HG03432 (cell line): Measurements from ENCODE around the gene TMEM63B.
"Not testable (repeated sequence)": the region's sequence is repeated elsewhere in the genome, so short reads cannot be mapped to it uniquely, and the experiment has no call there.

Experiments used
- ATAC-seq: cut with Tn5 transposase; IDR thresholded peaks from one replicate; pipeline ENCODE4 v1.9.1; 2021; ENCODE audit warnings: mild to moderate bottlenecking, moderate library complexity; ENCODE audit not compliant: unreplicated experiment

Gene TMEM63B

GRCh38 chr6:44185953-44186634 is 58.7 kb downstream of the TMEM63B start:
- ATAC-seq = no peak

GRCh38 chr6:44186635-44187025 is 59.3 kb downstream of the TMEM63B start:
- no peak for ATAC-seq

GRCh38 chr6:44188819-44189218 is 61.5 kb downstream of the TMEM63B start:
- no peak for ATAC-seq

- no peak for ATAC-seq
These were observed 61.9 kb downstream of the TMEM63B start for GRCh38 chr6:44189257-44189656.

GRCh38 chr6:44190715-44191114 is 63.4 kb downstream of the TMEM63B start:
- peak; percentile 60 for ATAC-seq

- no peak for ATAC-seq
These were observed 65.2 kb downstream of the TMEM63B start for GRCh38 chr6:44192428-44193041.

GRCh38 chr6:44193307-44193910 is 66.1 kb downstream of the TMEM63B start:
- no peak for ATAC-seq

- no peak for ATAC-seq
These were observed 67.0 kb downstream of the TMEM63B start for GRCh38 chr6:44194326-44194725.

- ATAC-seq = not testable (repeated sequence)
These were observed 69.0 kb downstream of the TMEM63B start for GRCh38 chr6:44196351-44196750.

GRCh38 chr6:44198684-44199083 is 71.3 kb downstream of the TMEM63B start:
- ATAC-seq = no peak

GRCh38 chr6:44199883-44200282 is 72.5 kb downstream of the TMEM63B start:
- ATAC-seq = no peak

GRCh38 chr6:44201200-44201599 is 73.8 kb downstream of the TMEM63B start:
- ATAC-seq = no peak

- no peak for ATAC-seq
These were observed 74.4 kb downstream of the TMEM63B start for GRCh38 chr6:44201638-44202303.

- no peak for ATAC-seq
These were observed 75.1 kb downstream of the TMEM63B start for GRCh38 chr6:44202332-44202971.

- ATAC-seq = no peak
These were observed 75.8 kb downstream of the TMEM63B start for GRCh38 chr6:44202972-44203750.

GRCh38 chr6:44203955-44204354 is 76.6 kb downstream of the TMEM63B start:
- ATAC-seq = no peak
